Upper lobe of left lung (tissue), 4 donors: ENCODE data around the gene ACO1.

Experiments
- POLR2A ChIP-seq, 4 donors: fragments of 450-650 bp; IDR thresholded peaks; one replicate each; pipeline ENCODE4 v1.5.1; 2016 to 2017; ENCODE audit warnings: antibody characterized with exemption in 4 of 4, mild to moderate bottlenecking in 2 of 4
- TF ChIP-seq, protein P1 (sequence below), 6 experiments: fragments of 450-650 bp in 4 of 6; fragments of 200-600 bp in 2 of 6; sonication (generic) in 2 of 6; IDR thresholded peaks; one replicate each; pipeline ENCODE4 v1.5.1; 2016 to 2019; ENCODE audit warnings: antibody characterized with exemption in 6 of 6

DNA sequence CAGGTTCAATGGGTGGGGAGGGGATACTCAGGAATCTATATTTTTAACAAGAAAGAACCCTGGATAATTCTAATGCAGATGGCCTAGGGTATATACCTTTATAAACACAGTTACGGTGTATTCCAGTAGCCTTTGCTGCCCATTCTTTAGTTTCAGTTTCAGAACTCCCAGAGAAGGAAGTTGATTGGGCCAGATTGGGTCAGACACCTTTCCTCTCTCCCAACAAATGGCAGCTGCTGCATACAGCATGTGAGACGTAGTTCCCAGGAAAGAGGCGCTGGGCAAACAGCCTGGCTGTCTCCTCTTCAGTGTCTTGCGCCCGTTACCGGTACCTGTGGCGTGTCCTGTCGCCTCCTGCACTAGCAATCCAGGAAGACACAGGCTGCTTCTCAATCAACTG lies 20.4 kb downstream of the ACO1 start:
- no peak for TF ChIP-seq POLR2A (IDR thresholded peaks at IDR 0.05)
- TF ChIP-seq, protein P1, sequence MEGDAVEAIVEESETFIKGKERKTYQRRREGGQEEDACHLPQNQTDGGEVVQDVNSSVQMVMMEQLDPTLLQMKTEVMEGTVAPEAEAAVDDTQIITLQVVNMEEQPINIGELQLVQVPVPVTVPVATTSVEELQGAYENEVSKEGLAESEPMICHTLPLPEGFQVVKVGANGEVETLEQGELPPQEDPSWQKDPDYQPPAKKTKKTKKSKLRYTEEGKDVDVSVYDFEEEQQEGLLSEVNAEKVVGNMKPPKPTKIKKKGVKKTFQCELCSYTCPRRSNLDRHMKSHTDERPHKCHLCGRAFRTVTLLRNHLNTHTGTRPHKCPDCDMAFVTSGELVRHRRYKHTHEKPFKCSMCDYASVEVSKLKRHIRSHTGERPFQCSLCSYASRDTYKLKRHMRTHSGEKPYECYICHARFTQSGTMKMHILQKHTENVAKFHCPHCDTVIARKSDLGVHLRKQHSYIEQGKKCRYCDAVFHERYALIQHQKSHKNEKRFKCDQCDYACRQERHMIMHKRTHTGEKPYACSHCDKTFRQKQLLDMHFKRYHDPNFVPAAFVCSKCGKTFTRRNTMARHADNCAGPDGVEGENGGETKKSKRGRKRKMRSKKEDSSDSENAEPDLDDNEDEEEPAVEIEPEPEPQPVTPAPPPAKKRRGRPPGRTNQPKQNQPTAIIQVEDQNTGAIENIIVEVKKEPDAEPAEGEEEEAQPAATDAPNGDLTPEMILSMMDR (IDR thresholded peaks at IDR 0.05), result no peak
